ENCODE measurements around the gene PNMA8A.

PNMA8A gene

GRCh38 chr19:46513461-46514236, 42.3 kb upstream of the PNMA8A start:
- DNase-seq (ENCODE audit: extremely low spot score), result peak; percentile 83
- ChIA-PET CTCF (interaction anchor here (0.6 to 3.9 kb wide), 27 partner anchors 8 to 233 kb away, joined by 3 to 20 read pairs (median 4); partner anchors contain the start of gene CCDC8), POLR2A (no interaction called here)
- TF ChIP-seq CTCF (IDR thresholded peaks at IDR 0.05; ENCODE audit: control extremely low read depth, extremely low read depth, low read depth, missing control alignments), result peak; percentile 89

DNA sequence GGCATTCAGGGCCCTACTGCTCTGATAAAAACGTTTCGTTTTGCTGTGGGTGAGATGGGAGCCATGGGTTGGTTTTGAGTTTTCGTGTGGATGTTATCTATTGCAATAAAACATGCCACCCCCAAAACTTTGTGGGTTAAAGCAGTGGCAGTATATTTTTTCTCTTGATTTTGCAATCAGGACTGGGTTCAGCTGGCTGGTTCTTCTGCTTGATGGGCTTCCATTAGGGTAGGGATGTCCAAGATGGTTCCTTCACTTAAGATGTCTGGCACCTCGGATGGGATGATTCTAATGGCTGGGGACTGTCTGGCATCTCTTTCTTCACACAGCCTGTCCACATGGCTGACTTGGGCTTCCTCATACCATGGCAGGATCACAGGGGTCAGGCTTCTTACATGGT, 39.9 kb upstream of the PNMA8A start:
- POLR2A ChIA-PET, result no interaction called here
- no peak for DNase-seq (ENCODE audit: extremely low spot score)
- TF ChIP-seq CTCF (IDR thresholded peaks at IDR 0.05; ENCODE audit: control extremely low read depth, extremely low read depth, low read depth, missing control alignments), result no peak
- CTCF ChIA-PET, result interaction anchor here (0.5 to 3.9 kb wide), 6 partner anchors 11 to 120 kb away, joined by 3 to 20 read pairs (median 8); no protein-coding TSS in a partner anchor

GRCh38 chr19:46508206-46508605, 36.8 kb upstream of the PNMA8A start:
- POLR2A ChIA-PET, result no interaction called here
- TF ChIP-seq CTCF (IDR thresholded peaks at IDR 0.05; ENCODE audit: control extremely low read depth, extremely low read depth, low read depth, missing control alignments), result no peak
- CTCF ChIA-PET, result interaction anchor here (1.6 to 1.7 kb wide), 2 partner anchors 29 to 106 kb away, joined by 3 to 4 read pairs; no protein-coding TSS in a partner anchor
- no peak for DNase-seq (ENCODE audit: extremely low spot score)

GRCh38 chr19:46503848-46504453, 32.6 kb upstream of the PNMA8A start:
- CTCF ChIA-PET, result interaction anchor here (1.0 kb wide), 1 partner anchor 102 kb away, joined by 3 read pairs; no protein-coding TSS in a partner anchor
- no peak for TF ChIP-seq CTCF (IDR thresholded peaks at IDR 0.05; ENCODE audit: control extremely low read depth, extremely low read depth, low read depth, missing control alignments)

DNA sequence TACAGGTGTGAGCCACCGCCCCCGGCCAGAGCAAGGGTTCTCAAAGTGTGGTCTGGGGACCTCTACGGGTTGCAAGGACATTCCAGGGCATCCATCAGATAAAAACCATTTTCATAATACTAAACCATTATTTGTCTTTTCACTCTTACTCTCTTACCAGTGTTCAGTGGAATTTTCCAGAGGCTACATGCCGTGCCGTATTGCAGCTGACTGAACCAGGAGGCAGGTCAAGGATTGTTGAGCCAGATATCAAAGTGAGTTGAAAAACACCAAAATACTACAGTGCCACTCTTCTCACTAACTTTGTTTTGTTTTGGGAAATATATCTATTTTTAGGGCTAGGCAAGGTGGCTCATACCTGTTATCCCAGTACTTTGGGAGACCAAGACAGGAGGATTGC, 31.5 kb upstream of the PNMA8A start:
- no peak for TF ChIP-seq CTCF (IDR thresholded peaks at IDR 0.05; ENCODE audit: control extremely low read depth, extremely low read depth, low read depth, missing control alignments)
- CTCF ChIA-PET, result interaction anchor here (1.1 kb wide), 1 partner anchor 100 kb away, joined by 3 read pairs; no protein-coding TSS in a partner anchor
- no peak for DNase-seq (ENCODE audit: extremely low spot score)
- POLR2A ChIA-PET, result no interaction called here

More at GRCh38 chr19:46503848-46504453, 32.6 kb upstream of the PNMA8A start:
- DNase-seq (ENCODE audit: extremely low spot score), result no peak
- POLR2A ChIA-PET, result no interaction called here

GRCh38 chr19:46499692-46500091, 28.3 kb upstream of the PNMA8A start:
- ChIA-PET CTCF (interaction anchor here (1.4 to 1.5 kb wide), 2 partner anchors 14 to 98 kb away, joined by 3 to 4 read pairs; no protein-coding TSS in a partner anchor), POLR2A (no interaction called here)
- TF ChIP-seq CTCF (IDR thresholded peaks at IDR 0.05; ENCODE audit: control extremely low read depth, extremely low read depth, low read depth, missing control alignments), result no peak
- no peak for DNase-seq (ENCODE audit: extremely low spot score)
